Measurements from ENCODE around the gene KCNQ1OT1. TPM values are rescaled to one million over a fixed set of nuclear protein-coding genes. Genes with fewer than 3 reads are reported as not detected.

The KCNQ1OT1 gene
- polyA plus RNA-seq, 1 donor from 2014 or later = 0.09 TPM

DNA sequence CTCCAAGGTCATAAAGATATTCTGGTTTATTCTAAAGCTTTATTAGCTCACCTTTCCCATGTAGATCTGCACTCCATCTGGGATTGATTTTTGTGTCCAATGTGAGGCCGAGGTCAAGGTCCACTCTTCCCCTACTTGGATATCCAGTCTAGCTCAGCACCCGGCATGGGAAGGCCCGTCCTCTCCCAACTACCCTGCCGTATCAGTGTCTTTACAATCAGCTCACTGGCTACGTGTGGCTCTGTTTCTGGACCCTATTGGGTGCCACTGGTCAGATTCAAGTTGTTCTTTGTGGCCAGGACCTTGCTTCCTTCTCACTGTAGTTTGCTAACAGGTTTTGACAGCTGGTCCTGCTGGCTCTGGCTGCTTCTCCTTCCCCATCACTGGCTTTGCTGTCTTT is 30.9 kb downstream of the KCNQ1OT1 start:
- Mint-ChIP-seq H3K4me1 (peaks cover 0 to 2% (median 0%) of the 10 kb centered on the region in 3 donors), H3K27ac (peak overlapping the region in 1 of 3 donors; percentile 78), H3K4me3 (no peak overlapping the region)

DNA sequence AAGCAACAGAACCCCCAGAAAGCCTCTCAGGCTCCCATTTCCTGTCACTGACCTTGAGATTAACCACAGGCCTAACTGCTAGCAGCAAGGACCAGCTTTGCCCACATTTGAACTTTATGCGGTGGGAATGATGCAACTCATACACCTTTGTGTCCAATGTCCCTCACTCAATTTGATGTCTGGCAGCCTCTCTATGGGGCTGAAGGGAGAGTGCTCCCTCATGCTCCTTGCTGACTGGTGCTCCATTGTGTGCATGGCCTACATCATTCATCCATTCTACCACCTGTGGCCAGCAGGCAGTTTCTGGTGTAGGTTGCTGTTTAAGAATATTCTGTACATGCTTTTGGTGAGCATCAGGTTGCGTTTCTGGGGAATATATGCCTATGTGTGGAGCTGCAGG is 31.9 kb downstream of the KCNQ1OT1 start:
- H3K27me3 Mint-ChIP-seq = no peaks in the 10 kb centered on the region
- H3K4me1 Mint-ChIP-seq = no peaks in the 10 kb centered on the region
- peaks cover 15% of the 10 kb centered on the region for H3K36me3 Mint-ChIP-seq
- no peaks in the 10 kb centered on the region for H3K9me3 Mint-ChIP-seq
- no peak overlapping the region for H3K27ac Mint-ChIP-seq
- H3K4me3 Mint-ChIP-seq = no peak overlapping the region

More for the DNA sequence above, 30.9 kb downstream of the KCNQ1OT1 start:
- H3K27me3 Mint-ChIP-seq = no peaks in the 10 kb centered on the region
- no peaks in the 10 kb centered on the region for H3K9me3 Mint-ChIP-seq
- H3K36me3 Mint-ChIP-seq = peaks cover 12% of the 10 kb centered on the region

DNA sequence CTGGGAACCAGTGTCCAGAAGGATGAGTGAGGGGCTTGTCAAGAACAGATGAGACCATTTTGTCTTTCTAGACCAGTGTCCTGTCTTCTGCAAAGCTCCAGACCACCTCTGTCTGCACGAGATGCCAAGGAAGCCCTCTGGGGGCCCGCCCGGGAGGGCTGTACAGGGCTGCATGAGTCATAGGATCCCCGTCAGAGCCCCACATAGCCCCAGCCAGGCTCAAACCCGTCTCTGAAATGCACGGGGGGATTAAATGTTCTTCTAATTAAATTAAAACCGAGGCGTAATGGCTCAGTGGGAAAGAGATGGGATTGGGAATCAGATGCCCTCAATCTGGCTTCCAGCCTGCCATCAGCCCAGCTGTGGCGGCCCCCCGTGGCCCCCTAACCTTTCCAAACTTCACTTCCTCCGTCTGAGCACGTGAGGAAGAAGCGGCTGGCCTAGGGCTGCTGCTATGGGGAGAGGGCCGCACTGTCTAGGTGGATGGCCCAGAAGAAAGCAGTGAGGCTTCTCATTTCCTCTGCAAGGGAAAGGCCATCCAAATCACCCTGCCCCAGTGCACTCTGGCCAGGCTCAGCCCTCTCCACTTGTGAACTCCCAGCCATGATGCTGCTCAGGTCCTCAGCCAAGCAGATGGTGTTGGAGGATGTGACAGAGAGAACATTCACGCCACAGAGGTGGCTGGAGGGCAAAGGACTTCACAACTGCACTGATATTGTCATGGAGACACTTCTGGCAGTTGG is 32.8 kb downstream of the KCNQ1OT1 start:
- Mint-ChIP-seq H3K9me3 (no peaks in the 10 kb centered on the region), H3K27ac (no peak overlapping the region), H3K4me1 (no peaks in the 10 kb centered on the region), H3K4me3 (no peak overlapping the region), H3K27me3 (no peaks in the 10 kb centered on the region), H3K36me3 (peaks cover 13% of the 10 kb centered on the region)

DNA sequence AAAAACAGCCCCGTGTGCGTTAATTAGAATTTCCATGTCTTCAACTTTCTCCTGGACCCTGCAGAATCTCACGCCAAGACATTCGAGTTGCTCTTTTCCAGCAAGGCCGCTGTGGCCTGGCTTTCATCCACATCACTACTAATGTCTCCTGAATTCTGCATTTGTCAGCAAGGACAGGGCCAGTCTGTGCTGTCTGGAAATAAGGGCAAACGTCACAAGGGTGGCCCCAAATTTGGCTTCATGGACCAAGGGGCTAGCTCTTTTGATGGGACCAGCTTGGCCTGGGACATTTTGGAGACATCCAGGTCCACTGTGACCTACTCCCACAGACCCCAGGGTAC is 33.4 kb downstream of the KCNQ1OT1 start:
- Mint-ChIP-seq H3K4me3 (no peak overlapping the region), H3K9me3 (no peaks in the 10 kb centered on the region), H3K27ac (no peak overlapping the region), H3K27me3 (no peaks in the 10 kb centered on the region), H3K36me3 (peaks cover 13% of the 10 kb centered on the region), H3K4me1 (no peaks in the 10 kb centered on the region)

DNA sequence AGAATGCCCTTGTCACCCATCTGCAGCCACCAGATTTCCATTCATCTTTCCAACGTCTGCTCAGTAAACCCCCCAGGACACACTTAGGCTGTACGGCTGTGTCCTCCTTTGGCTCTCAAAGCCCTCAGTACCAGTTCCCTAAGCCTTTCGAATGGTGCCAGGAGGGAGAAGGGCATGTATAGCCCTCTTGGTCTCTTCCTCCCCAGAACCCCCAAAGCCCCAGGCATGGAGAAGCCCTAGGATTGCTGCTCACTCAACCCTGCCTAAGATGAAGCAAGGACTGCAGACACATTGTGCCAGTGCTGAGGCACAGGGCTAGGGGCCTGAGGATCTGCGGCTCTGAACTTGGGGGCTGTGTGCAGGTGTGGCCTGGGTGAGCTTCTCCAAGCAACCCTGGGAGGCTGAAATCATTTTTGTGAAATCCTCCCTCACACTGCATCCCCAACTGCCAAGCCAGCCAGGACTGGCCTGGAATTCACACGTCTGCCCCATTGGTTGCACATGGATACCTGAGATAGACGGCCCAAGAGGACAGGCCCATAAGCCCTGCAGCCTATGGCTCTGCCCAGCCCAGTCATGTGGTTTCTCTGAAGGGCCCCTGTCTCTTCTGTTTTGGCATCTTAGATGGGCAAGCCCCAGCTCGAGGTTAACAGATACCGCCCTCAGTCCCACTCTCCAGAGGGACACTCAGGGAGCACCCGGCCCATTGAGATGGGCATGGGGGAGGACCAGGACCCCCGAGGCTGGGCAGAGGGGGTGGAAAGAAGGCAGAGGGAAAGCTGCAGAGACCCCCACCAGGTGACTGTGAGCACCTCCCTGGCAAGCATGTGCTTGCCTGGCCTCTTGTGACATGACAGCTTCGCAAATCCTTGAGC is 34.0 kb downstream of the KCNQ1OT1 start:
- no peaks in the 10 kb centered on the region for H3K27me3 Mint-ChIP-seq
- H3K4me1 Mint-ChIP-seq = no peaks in the 10 kb centered on the region
- peaks cover 0 to 4% (median 0%) of the 10 kb centered on the region in 3 donors for H3K9me3 Mint-ChIP-seq
- H3K36me3 Mint-ChIP-seq = peaks cover 11% of the 10 kb centered on the region
- H3K4me3 Mint-ChIP-seq = no peak overlapping the region
- no peak overlapping the region for H3K27ac Mint-ChIP-seq

DNA sequence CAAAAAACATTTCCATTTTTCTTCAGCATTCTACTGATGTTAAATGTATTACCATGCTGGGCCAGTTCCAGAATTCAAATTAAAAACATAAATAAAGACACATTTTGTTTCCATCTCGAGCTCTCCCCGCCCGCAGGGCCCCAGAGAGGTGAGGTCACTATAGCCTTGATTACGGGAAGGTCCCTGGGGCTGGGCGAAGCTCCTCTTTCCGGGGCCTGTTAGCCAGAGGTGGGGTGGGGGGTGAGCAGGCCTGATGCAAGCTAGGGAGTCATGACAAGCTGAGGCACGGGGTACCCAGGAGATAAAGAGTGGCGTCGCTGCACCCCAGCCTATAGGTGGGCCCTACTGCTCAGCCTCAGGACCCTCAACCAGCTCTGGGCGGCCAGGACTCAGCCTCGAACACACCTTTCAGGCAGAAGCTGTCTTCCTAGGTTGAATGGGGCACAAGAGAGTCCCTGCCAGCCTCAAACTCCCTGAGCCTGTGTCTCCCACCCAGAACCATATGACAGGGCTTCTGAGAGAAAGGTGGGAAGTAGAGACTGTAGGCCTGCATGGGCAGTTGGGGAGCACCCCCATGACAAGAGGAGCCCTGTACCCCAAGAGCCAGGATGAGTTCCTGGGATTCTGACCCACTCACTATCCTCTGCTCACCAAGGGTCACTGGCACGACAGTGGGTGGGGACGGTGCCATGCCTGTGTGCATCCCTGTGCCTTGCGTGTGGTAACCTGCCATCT is 34.8 kb downstream of the KCNQ1OT1 start:
- no peaks in the 10 kb centered on the region for H3K27me3 Mint-ChIP-seq
- peaks cover 0 to 5% (median 0%) of the 10 kb centered on the region in 3 donors for H3K9me3 Mint-ChIP-seq
- no peak overlapping the region for H3K27ac Mint-ChIP-seq
- no peaks in the 10 kb centered on the region for H3K4me1 Mint-ChIP-seq
- no peak overlapping the region for H3K4me3 Mint-ChIP-seq
- peaks cover 14% of the 10 kb centered on the region for H3K36me3 Mint-ChIP-seq

DNA sequence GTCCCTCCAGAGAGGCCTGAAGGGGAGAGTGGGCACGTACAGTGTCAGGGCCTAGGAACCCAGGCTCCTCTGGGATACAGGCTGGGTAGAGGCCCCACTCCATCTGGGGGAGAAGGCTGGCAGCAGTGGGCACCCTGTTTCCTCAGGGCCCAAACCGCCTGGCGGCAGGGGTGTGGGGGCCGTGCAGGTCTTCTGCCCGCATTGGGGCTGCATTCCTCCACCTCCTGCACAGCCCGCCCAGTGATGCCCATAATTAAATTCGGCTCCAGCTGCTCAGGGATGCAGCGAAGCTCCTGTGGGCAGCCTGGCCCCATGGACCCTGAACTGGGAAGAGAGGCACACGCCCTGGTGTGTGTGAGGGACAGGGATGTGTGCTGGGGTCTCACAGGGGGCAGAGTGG is 35.4 kb downstream of the KCNQ1OT1 start:
- Mint-ChIP-seq H3K27ac (no peak overlapping the region), H3K9me3 (peaks cover 0 to 5% (median 0%) of the 10 kb centered on the region in 3 donors), H3K27me3 (no peaks in the 10 kb centered on the region), H3K4me3 (no peak overlapping the region), H3K4me1 (no peaks in the 10 kb centered on the region), H3K36me3 (peaks cover 15% of the 10 kb centered on the region)

DNA sequence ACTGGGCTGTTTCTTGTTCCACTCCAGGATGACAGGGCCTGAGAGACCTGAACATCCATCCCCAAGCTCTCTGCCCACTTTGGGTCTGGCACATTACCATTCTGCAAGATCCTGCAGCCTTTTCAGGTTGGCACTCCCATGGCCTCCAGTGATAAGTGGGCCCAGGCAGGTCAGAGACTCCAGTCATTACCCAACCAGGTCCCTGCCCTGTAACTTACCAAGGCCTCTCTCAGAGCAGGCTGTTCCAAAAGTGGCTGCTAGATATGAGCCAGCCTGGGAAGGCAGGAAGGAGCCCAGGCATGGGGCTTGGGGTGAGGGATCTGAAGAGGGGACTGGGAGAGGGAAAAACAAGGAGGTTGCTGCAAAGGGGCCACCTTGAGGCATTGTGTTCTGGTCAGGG is 35.9 kb downstream of the KCNQ1OT1 start:
- peaks cover 19% of the 10 kb centered on the region for H3K36me3 Mint-ChIP-seq
- no peaks in the 10 kb centered on the region for H3K27me3 Mint-ChIP-seq
- H3K27ac Mint-ChIP-seq = no peak overlapping the region
- no peaks in the 10 kb centered on the region for H3K4me1 Mint-ChIP-seq
- no peak overlapping the region for H3K4me3 Mint-ChIP-seq
- H3K9me3 Mint-ChIP-seq = peaks cover 0 to 9% (median 0%) of the 10 kb centered on the region in 3 donors

DNA sequence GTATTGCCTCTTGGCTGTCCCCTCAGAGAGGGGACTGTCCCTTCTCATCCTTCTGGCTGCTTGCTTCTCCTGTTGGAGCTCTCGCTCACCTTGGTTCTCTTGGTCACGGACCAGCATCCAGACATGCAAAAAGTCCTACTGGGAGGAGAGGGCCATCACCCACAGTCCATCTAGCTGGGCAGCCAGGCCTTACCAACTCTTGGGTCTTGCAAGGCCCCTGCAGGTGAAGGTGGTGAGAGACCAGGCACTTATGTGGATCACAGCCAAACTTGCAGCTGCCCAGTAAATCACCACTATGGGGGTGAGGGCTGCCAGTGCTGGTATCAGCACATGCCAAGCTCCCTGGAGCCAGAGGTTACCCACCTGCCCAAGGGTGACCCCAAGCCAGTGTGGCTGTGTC is 36.3 kb downstream of the KCNQ1OT1 start:
- Mint-ChIP-seq H3K4me1 (no peaks in the 10 kb centered on the region), H3K9me3 (peaks cover 0 to 10% (median 0%) of the 10 kb centered on the region in 3 donors), H3K36me3 (peaks cover 24% of the 10 kb centered on the region), H3K27ac (no peak overlapping the region), H3K4me3 (no peak overlapping the region), H3K27me3 (no peaks in the 10 kb centered on the region)

DNA sequence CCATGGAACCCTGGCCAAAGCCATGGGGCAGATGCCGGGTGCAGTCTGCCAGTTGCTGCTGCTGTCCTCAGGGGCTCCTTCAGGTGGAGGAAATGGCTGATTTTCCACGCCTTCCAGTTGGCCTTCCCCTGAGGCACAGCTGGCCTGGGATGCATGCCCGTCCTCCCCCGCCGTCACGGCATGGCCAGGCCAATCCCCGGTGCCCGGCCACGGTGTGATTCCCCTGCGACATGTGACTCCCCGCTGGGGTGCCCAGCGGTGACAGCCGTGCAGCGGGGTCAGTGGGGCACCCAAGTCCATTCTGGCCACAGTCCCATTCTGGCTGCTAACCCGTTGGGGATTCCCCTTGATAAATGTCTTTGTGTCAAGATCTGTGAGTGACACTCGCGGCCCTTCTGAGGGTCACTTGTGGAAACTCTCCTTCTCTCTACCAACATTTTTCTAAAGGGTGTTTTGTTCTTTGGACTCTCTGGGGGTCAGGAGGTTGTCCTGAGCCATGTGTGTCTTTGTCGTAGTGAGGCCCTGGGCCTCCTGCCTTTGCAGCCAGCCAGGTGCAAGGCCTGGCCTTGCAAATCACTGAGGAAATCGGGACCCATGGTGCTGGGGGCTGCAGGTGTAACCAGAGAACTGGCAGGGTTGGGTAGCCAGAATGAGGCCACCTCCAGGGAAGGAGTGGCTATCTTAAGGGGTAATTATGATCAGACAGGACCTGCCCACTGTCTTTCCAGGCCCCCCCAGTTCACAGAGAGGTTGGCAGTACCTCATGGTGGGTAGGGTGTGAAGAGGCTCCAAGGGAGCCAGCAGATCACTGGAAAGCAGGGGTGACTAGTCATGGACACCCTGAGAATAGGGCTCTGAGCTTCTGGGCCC is 37.1 kb downstream of the KCNQ1OT1 start:
- H3K27me3 Mint-ChIP-seq = no peaks in the 10 kb centered on the region
- H3K9me3 Mint-ChIP-seq = peaks cover 0 to 10% (median 0%) of the 10 kb centered on the region in 3 donors
- peak overlapping the region in 1 of 4 donors; percentile 48 for H3K4me3 Mint-ChIP-seq
- no peaks in the 10 kb centered on the region for H3K4me1 Mint-ChIP-seq
- H3K27ac Mint-ChIP-seq = no peak overlapping the region
- H3K36me3 Mint-ChIP-seq = peaks cover 28% of the 10 kb centered on the region

DNA sequence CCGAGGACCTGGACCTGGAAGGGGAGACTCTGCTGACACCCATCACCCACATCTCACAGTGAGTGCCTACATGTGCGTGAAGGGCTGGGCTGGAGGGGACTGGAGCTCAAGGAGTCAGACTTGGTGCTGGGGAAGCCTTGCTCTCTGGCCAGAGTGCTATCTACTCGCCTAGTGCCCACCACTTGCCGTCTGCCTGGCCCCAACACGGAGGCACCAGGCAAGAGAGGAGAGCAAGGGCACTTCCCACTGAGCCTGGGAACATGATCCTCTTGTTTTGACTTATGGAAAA is 37.8 kb downstream of the KCNQ1OT1 start:
- Mint-ChIP-seq H3K27ac (no peak overlapping the region), H3K9me3 (peaks cover 0 to 10% (median 0%) of the 10 kb centered on the region in 3 donors), H3K4me3 (no peak overlapping the region), H3K36me3 (peaks cover 29% of the 10 kb centered on the region), H3K4me1 (no peaks in the 10 kb centered on the region), H3K27me3 (no peaks in the 10 kb centered on the region)

DNA sequence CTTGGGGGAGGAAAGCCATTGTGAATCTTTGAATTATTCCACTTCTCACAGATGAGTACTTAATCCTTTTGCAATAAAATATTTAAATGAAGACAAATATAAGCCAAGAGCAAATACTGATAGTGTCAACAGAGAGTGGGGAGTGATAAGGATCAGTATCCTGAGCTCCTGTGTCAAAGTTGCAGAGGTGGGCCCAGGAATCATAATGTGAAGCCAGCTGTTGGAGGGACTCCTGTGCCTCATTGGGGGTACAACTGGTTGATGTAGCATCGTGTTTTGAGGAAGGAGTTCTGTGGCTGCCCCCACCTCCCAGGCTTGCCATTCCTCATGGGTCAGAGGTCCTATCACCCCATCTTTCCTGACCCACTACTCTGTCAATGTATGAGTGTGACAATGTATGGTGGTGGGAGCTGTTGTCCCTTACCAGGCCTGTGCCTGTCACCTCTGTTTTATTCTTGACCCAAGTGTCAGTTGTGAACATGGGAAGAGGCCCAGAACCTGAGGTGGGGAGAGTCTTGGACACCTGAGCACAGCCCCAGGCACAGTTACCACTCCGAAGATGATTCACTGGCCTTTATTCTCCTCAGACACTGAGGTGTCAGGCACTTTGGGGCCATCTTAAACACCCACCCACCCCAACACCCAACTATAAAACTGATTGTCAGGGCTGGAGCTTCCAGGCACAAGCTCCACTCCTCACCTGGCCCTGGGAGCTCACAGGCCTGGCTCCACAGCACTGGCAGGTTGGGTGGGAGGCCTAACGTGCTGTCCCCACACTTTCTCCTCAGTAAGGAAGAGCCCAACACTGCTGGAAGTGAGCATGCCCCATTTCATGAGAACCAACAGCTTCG is 38.4 kb downstream of the KCNQ1OT1 start:
- Mint-ChIP-seq H3K9me3 (peaks cover 0 to 10% (median 0%) of the 10 kb centered on the region in 3 donors), H3K27ac (no peak overlapping the region), H3K36me3 (peaks cover 29% of the 10 kb centered on the region), H3K27me3 (no peaks in the 10 kb centered on the region), H3K4me3 (peak overlapping the region in 1 of 4 donors; percentile 33), H3K4me1 (no peaks in the 10 kb centered on the region)

DNA sequence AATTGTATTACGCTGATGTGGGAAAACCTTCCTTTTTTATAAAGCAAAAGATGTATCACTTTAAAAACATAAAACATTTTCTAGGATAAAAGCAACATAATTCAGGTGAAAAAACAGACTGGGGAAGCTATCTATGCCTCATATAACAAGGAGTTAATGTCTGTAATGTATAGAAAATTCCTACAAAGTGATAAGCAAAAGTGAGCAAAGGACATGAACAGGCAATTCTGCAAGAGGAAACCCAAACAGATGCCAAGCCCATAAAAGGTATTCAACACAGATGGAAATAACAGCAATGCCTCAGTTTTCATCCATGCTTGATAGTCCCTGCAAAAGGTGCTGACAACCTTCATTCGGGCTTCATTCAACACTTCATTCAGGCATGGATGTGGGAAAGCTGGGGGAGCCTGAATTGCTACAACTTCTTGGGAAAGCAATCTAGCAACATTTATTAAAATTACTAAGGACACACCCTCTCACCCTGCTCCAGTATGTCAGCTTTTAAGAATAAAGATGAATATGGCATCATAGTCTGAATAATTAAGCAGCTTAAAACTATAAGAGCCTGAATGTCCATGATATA is 39.3 kb downstream of the KCNQ1OT1 start:
- no peak overlapping the region for H3K4me3 Mint-ChIP-seq
- H3K4me1 Mint-ChIP-seq = no peaks in the 10 kb centered on the region
- H3K27ac Mint-ChIP-seq = no peak overlapping the region
- peaks cover 34% of the 10 kb centered on the region for H3K36me3 Mint-ChIP-seq
- peaks cover 0 to 10% (median 0%) of the 10 kb centered on the region in 3 donors for H3K9me3 Mint-ChIP-seq
- no peaks in the 10 kb centered on the region for H3K27me3 Mint-ChIP-seq
